ENCODE measurements around the gene RSRC2. TPM values are rescaled to one million over a fixed set of nuclear protein-coding genes. Genes with fewer than 3 reads are reported as not detected.
"Not testable (repeated sequence)": the region's sequence is repeated elsewhere in the genome, so short reads cannot be mapped to it uniquely, and the experiment has no call there.

RSRC2 gene
- total RNA-seq (100 to 1,000 TPM in 3 of 5 donors, 10 to 100 TPM in 2; 92.8 to 237 (median 108) TPM), total RNA-seq (141 to 498 (median 189) reads per million in 29 experiments)
- total RNA-seq (2013): 121 TPM

GRCh38 chr12:122526683-122527477, at the start of gene RSRC2, which contains the start of gene KNTC1:
Gene RSRC2, minus strand, starts transcription at chr12:122526936. Its CDS starts 83 bp downstream, at chr12:122526853.
Gene KNTC1, plus strand, starts transcription at chr12:122527249. Its CDS starts 2,815 bp downstream, at chr12:122530064.
- ChIA-PET CTCF (interaction anchor here in 1 of 2 donors (0.6 to 2.8 kb wide), 2 partner anchors 26 to 857 kb away, joined by 3 to 12 read pairs; partner anchors contain the start of genes KMT5A and ZCCHC8), POLR2A (interaction anchor here (0.5 to 3.0 kb wide), 15 partner anchors 10 to 1955 kb away, joined by 3 to 34 read pairs (median 5); partner anchors contain the start of genes ZCCHC8 (in 2 of the 2) and DIABLO (in 1 of the 2))
- Mint-ChIP-seq H3K27me3 (no peaks in the 10 kb centered on the region), H3K9me3 (no peaks in the 10 kb centered on the region), H3K4me3 (no peak within 1 kb of the TSS), H3K36me3 (peaks cover 23% of the 10 kb centered on the region), H3K27ac (no peak within 1 kb of the TSS), H3K4me1 (peaks cover 32 to 33% (median 33%) of the 10 kb centered on the region in 3 donors)
- Histone ChIP-seq H3K27me3 (replicated peaks in 1 of 2; ENCODE audit: control insufficient read depth in 2 of 2, extremely low read depth in 1 of 2, insufficient read depth in 2 of 2, low read length in 1 of 2) (no peaks in the 10 kb centered on the region), H3K9me3 (no peaks in the 10 kb centered on the region), H3K4me3 (ENCODE audit: control insufficient read depth in 1 of 2, extremely low read depth in 1 of 2, low read length in 1 of 2) (peak within 1 kb of the TSS; percentile 88 to 95), H3K27ac (ENCODE audit: low read length) (peak within 1 kb of the TSS; percentile 99), H3K36me3 (ENCODE audit: control insufficient read depth in 2 of 2, extremely low read depth in 1 of 2, insufficient read depth in 1 of 2, low read length in 1 of 2) (peaks cover 17 to 19% of the 10 kb centered on the region in 2 donors), H3K4me1 (ENCODE audit: control insufficient read depth in 1 of 2, extremely low read depth in 1 of 2, insufficient read depth in 2 of 2, low read length in 2 of 2) (peaks cover 17 to 34% of the 10 kb centered on the region in 2 experiments)
- WGBS (ENCODE audit: insufficient coverage): under 1% methylated on average over 50 of the region's 51 CpGs
- DNase-seq (peak; percentile 92 to 100 (median 98)), ATAC-seq (replicated peaks in 1 of 4) (peak; percentile 90 to 96 (median 92))

GRCh38 chr12:122571821-122572220, 45.1 kb upstream of the RSRC2 start:
- H3K9me3 ChIP-seq: no peaks in the 10 kb centered on the region
- no peak overlapping the region for H3K4me3 ChIP-seq (ENCODE audit: control insufficient read depth in 1 of 2, extremely low read depth in 1 of 2, low read length in 1 of 2)
- no CpG with 5 or more reads among the region's 6 CpGs for WGBS (ENCODE audit: insufficient coverage)
- no peak overlapping the region for H3K27ac ChIP-seq (ENCODE audit: low read length)
- ChIA-PET CTCF (interaction anchor here in 1 of 2 donors (0.6 kb wide), 1 partner anchor 52 kb away, joined by 3 read pairs; no protein-coding TSS in a partner anchor), POLR2A (interaction anchor here in 1 of 2 donors (0.6 kb wide), 1 partner anchor 303 kb away, joined by 5 read pairs; no protein-coding TSS in a partner anchor)
- H3K27me3 ChIP-seq (replicated peaks in 1 of 2; ENCODE audit: control insufficient read depth in 2 of 2, extremely low read depth in 1 of 2, insufficient read depth in 2 of 2, low read length in 1 of 2): no peaks in the 10 kb centered on the region
- ATAC-seq (replicated peaks in 1 of 4) (no peak), DNase-seq (no peak)
- Mint-ChIP-seq H3K4me1 (no peaks in the 10 kb centered on the region), H3K27ac (no peak overlapping the region), H3K27me3 (no peaks in the 10 kb centered on the region), H3K9me3 (no peaks in the 10 kb centered on the region), H3K4me3 (no peak overlapping the region), H3K36me3 (peaks cover 30% of the 10 kb centered on the region)
- H3K36me3 ChIP-seq (ENCODE audit: control insufficient read depth in 2 of 2, extremely low read depth in 1 of 2, insufficient read depth in 1 of 2, low read length in 1 of 2): peaks cover 9 to 30% of the 10 kb centered on the region in 2 donors
- no peaks in the 10 kb centered on the region for H3K4me1 ChIP-seq (ENCODE audit: control insufficient read depth in 1 of 2, extremely low read depth in 1 of 2, insufficient read depth in 2 of 2, low read length in 2 of 2)

- CTCF ChIA-PET: interaction anchor here in 1 of 2 donors (0.6 kb wide), 1 partner anchor 15 kb away, joined by 4 read pairs; no protein-coding TSS in a partner anchor
- H3K9me3 Mint-ChIP-seq; H3K27me3 Mint-ChIP-seq; H3K4me1 Mint-ChIP-seq; H3K9me3 ChIP-seq; POLR2A ChIA-PET; H3K4me3 ChIP-seq (ENCODE audit: control insufficient read depth in 1 of 2, extremely low read depth in 1 of 2, low read length in 1 of 2); DNase-seq; H3K27me3 ChIP-seq (replicated peaks in 1 of 2; ENCODE audit: control insufficient read depth in 2 of 2, extremely low read depth in 1 of 2, insufficient read depth in 2 of 2, low read length in 1 of 2); H3K4me1 ChIP-seq (ENCODE audit: control insufficient read depth in 1 of 2, extremely low read depth in 1 of 2, insufficient read depth in 2 of 2, low read length in 2 of 2); ATAC-seq (replicated peaks in 1 of 4); H3K27ac ChIP-seq (ENCODE audit: low read length); H3K27ac Mint-ChIP-seq; H3K4me3 Mint-ChIP-seq: not testable (repeated sequence)
- H3K36me3 ChIP-seq (ENCODE audit: control insufficient read depth in 2 of 2, extremely low read depth in 1 of 2, insufficient read depth in 1 of 2, low read length in 1 of 2): peaks cover 3 to 23% of the 10 kb centered on the region in 2 donors
- WGBS (ENCODE audit: insufficient coverage): 83% methylated on average over 2 of the region's 3 CpGs
- H3K36me3 Mint-ChIP-seq: peaks cover 19% of the 10 kb centered on the region
These were observed 43.3 kb upstream of the RSRC2 start for GRCh38 chr12:122570006-122570405.

GRCh38 chr12:122569288-122569687, 42.6 kb upstream of the RSRC2 start:
- no peak for ATAC-seq (replicated peaks in 1 of 4)

GRCh38 chr12:122566816-122567215, 40.1 kb upstream of the RSRC2 start:
- WGBS (ENCODE audit: insufficient coverage): 100% methylated on average over 4 of the region's 5 CpGs

More at GRCh38 chr12:122569288-122569687, 42.6 kb upstream of the RSRC2 start:
- H3K36me3 Mint-ChIP-seq: peaks cover 19% of the 10 kb centered on the region
- no peaks in the 10 kb centered on the region for H3K4me1 Mint-ChIP-seq
- Histone ChIP-seq H3K4me1 (ENCODE audit: control insufficient read depth in 1 of 2, extremely low read depth in 1 of 2, insufficient read depth in 2 of 2, low read length in 2 of 2) (no peaks in the 10 kb centered on the region), H3K27me3 (replicated peaks in 1 of 2; ENCODE audit: control insufficient read depth in 2 of 2, extremely low read depth in 1 of 2, insufficient read depth in 2 of 2, low read length in 1 of 2) (no peaks in the 10 kb centered on the region), H3K27ac (ENCODE audit: low read length) (no peak overlapping the region), H3K36me3 (ENCODE audit: control insufficient read depth in 2 of 2, extremely low read depth in 1 of 2, insufficient read depth in 1 of 2, low read length in 1 of 2) (peaks cover 3 to 27% of the 10 kb centered on the region in 2 donors), H3K9me3 (no peaks in the 10 kb centered on the region), H3K4me3 (ENCODE audit: control insufficient read depth in 1 of 2, extremely low read depth in 1 of 2, low read length in 1 of 2) (no peak overlapping the region)
- H3K4me3 Mint-ChIP-seq: no peak overlapping the region
- H3K9me3 Mint-ChIP-seq: no peaks in the 10 kb centered on the region
- DNase-seq: no peak
- WGBS (ENCODE audit: insufficient coverage): 93% methylated on average over 3 of the region's 5 CpGs
- H3K27me3 Mint-ChIP-seq: no peaks in the 10 kb centered on the region
- H3K27ac Mint-ChIP-seq: no peak overlapping the region
- ChIA-PET POLR2A (no interaction called here), CTCF (no interaction called here)

GRCh38 chr12:122563361-122563760, 36.6 kb upstream of the RSRC2 start:
- Histone ChIP-seq H3K27ac (ENCODE audit: low read length) (no peak overlapping the region), H3K4me1 (ENCODE audit: control insufficient read depth in 1 of 2, extremely low read depth in 1 of 2, insufficient read depth in 2 of 2, low read length in 2 of 2) (no peaks in the 10 kb centered on the region), H3K9me3 (no peaks in the 10 kb centered on the region), H3K36me3 (ENCODE audit: control insufficient read depth in 2 of 2, extremely low read depth in 1 of 2, insufficient read depth in 1 of 2, low read length in 1 of 2) (peaks cover 0 to 14% of the 10 kb centered on the region in 2 donors), H3K4me3 (ENCODE audit: control insufficient read depth in 1 of 2, extremely low read depth in 1 of 2, low read length in 1 of 2) (no peak overlapping the region), H3K27me3 (replicated peaks in 1 of 2; ENCODE audit: control insufficient read depth in 2 of 2, extremely low read depth in 1 of 2, insufficient read depth in 2 of 2, low read length in 1 of 2) (no peaks in the 10 kb centered on the region)
- CTCF ChIA-PET: no interaction called here
- no peak for ATAC-seq (replicated peaks in 1 of 4)
- no peaks in the 10 kb centered on the region for H3K9me3 Mint-ChIP-seq
- no peak overlapping the region for H3K4me3 Mint-ChIP-seq
- peaks cover 19% of the 10 kb centered on the region for H3K36me3 Mint-ChIP-seq
- no peak overlapping the region for H3K27ac Mint-ChIP-seq
- POLR2A ChIA-PET: no interaction called here
- no peak for DNase-seq
- H3K27me3 Mint-ChIP-seq: no peaks in the 10 kb centered on the region
- H3K4me1 Mint-ChIP-seq: no peaks in the 10 kb centered on the region
- WGBS (ENCODE audit: insufficient coverage): no CpG with 5 or more reads among the region's 4 CpGs

More at GRCh38 chr12:122566816-122567215, 40.1 kb upstream of the RSRC2 start:
- ATAC-seq (replicated peaks in 1 of 4); H3K4me1 Mint-ChIP-seq; H3K4me1 ChIP-seq (ENCODE audit: control insufficient read depth in 1 of 2, extremely low read depth in 1 of 2, insufficient read depth in 2 of 2, low read length in 2 of 2); H3K9me3 ChIP-seq; H3K27ac ChIP-seq (ENCODE audit: low read length); H3K27ac Mint-ChIP-seq; CTCF ChIA-PET; DNase-seq; H3K9me3 Mint-ChIP-seq; H3K4me3 Mint-ChIP-seq; H3K27me3 Mint-ChIP-seq; H3K4me3 ChIP-seq (ENCODE audit: control insufficient read depth in 1 of 2, extremely low read depth in 1 of 2, low read length in 1 of 2); H3K27me3 ChIP-seq (replicated peaks in 1 of 2; ENCODE audit: control insufficient read depth in 2 of 2, extremely low read depth in 1 of 2, insufficient read depth in 2 of 2, low read length in 1 of 2): not testable (repeated sequence)
- peaks cover 15% of the 10 kb centered on the region for H3K36me3 Mint-ChIP-seq
- H3K36me3 ChIP-seq (ENCODE audit: control insufficient read depth in 2 of 2, extremely low read depth in 1 of 2, insufficient read depth in 1 of 2, low read length in 1 of 2): peaks cover 3 to 18% of the 10 kb centered on the region in 2 donors
- POLR2A ChIA-PET: interaction anchor here in 1 of 2 donors (0.6 kb wide), 1 partner anchor 9 kb away, joined by 3 read pairs; no protein-coding TSS in a partner anchor
